Eye (tissue), 1 donor: ENCODE results near the gene DPYD.
A peak's percentile ranks its signal among the peaks of the same experiment; 100 is the strongest.

Experiments
- DNase-seq: peaks from one replicate; pipeline ENCODE4 v3.0.0-alpha.2; 2015

Gene DPYD

DNA sequence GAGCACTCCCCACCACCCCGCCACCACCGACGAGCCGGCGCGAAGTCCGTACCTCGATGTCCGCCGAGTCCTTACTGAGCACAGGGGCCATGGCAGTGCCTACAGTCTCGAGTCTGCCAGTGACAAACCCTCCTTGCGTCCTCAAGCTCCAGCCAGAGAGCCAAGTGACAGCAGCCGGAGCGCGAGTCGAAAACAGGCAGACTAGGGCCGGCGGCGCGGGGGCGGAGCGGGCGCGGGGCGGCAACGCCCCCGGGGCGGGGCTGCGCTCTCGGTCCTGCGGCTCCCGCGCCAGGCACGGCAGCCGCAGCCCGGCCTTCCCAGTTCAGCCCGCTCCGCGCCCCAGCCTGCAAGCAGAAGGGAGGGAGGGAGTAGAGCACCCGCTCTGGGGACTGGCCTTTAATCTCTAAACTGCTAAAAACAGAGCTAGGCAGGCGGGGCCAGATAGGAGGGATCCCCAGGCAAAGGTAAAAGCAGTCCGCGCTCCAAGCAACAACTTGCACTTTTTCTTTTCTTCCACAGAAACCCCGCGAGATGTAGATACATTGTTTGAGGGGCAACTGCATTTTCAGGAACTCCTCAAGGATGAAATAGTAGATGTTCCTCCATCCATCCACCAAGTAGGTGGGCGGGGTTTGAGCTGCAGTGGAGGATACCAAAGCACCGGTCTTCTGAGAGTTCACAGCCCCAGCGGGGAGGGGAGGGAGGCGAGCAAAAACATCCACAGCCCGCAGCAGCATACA is at the start of gene DPYD:
DPYD (minus strand) TSS at position 203 of the 740 bp plus-strand sequence; CDS start at position 91, 112 bp downstream.
- peak; percentile 94 for DNase-seq

DNA sequence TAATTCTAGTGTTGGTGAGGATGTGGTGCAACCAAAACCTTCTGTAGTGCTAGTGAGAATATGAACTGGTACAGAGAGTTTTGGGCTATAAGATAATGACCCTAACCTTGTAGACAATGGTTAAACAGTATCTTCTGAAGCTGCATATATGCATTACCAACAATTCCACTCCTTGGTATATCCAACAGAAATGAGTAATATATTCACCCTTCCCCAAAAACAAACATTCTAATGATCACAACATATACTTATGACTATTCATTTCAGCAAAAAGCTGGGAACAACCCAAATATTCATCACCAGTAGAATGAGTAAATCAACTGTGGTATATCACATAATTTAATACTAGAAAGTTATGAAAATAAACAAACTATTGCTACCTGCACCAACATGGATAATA is 39.6 kb upstream of the DPYD start:
- DNase-seq: no peak

DNA sequence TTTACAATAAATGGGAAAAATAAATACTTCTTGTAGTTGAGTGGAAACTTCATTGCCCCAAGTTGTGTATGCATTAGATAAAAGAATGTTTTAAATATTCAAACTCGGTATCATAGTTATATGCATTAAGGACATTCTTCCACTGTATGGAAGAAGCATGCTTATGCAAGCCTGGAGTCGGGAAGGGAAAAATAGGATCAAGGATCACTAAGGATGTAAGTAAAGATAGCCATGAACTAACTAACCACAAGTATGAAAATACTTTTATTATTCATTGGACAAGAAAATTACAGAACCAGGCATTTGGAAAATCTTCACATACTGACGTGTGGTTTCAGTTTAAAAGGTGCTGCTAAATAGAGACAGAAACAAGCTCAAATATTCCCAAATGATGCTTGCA is 26.9 kb upstream of the DPYD start:
- no peak for DNase-seq

DNA sequence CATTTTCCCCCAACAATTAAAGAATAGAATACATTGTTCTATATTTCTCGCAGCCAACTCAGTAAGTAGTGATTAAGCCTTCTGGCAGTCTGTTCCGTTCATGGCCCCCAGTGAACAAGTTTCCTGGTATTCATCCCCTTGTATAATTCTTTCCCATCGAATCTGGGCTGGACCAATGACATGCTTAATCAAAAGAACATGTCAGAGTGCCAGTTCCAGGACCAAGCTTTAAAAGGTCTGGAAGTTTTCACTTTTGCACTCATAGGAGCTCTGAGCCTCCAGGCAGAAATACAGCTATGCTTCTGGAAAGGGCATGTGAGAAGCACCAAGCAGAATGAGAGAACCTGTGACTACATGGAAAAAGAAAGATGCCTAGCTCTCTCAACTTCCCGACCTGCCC is 22.5 kb upstream of the DPYD start:
- no peak for DNase-seq

DNA sequence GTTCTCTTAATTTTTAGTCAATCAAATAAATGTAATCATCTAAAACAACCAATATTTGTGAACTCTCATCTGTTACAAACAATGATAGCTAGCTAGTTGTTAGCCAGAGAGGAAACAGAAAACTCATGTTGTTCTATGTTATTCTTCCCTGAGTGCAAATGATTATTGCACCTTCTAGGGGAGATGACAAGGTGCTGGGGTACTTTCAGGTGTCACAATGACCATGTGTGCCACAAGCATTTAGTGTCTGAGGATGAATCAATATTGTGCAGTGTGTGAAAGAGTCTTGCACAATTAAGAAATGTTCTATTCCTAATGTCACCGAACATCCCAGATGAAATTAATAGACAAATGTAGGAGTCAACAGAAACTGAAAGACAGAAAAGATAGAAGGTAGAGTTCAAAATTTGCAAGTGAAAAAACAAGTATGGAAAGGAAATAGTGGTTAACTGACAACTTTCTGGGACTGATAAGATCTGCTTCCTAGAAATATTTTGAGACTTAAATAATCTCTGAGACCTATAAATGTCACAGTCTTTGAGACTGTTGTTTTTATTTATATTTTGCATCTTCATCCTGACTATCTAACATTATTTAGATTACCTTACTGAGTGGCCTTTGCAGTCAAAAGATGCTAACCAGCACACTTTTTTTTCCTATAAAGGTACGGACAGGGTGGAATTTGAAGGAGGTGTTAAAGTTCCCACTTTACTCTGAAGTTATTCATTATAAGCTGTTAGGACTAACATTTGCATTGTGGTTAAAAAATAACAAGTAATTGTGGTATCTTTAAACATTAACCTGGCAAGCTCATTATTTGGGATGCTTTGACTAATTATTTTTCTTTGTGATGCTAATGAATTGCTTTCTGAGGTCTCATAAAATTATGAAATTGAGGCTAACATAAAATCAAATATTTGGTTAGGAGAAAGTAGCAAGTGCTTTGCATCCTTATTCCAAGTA is 21.6 kb upstream of the DPYD start:
- DNase-seq: no peak

DNA sequence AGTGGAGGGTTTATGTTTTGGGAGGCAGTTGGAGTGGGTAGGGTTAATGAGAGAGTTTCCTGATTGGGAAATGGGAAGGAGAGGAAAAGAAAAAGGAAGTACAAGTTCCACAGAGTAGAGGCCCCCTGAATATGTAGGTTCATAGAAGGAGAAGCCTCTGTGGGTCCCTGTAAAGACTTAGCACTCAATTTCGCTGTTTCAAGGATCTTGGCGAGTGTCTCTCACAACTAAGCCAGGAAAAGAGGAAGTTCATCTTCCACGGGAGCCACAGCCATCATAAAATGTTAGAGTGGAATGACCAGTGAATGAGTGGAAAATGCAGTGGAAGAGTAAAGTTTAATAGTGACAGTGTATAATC is 17.4 kb upstream of the DPYD start:
- DNase-seq: no peak

DNA sequence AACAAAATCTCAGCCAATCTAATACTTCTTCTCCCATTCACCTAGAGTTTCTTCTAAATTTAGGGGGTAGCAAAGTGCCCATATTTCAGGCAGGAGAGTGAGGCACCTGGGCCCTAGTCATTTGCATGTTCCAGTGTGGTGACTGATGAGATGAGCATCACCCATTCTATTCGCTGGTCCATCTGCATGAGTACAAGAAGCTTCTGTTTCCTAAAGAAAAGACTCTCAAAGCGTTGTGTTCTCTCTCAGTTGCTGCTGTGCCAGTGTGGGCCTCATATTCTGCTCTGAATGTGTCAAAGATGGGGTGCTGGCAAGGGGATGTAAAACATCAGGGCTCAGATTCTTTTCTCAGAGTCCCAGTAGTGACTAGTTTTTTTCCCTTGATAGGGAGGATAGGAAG is 16.1 kb upstream of the DPYD start:
- no peak for DNase-seq

DNA sequence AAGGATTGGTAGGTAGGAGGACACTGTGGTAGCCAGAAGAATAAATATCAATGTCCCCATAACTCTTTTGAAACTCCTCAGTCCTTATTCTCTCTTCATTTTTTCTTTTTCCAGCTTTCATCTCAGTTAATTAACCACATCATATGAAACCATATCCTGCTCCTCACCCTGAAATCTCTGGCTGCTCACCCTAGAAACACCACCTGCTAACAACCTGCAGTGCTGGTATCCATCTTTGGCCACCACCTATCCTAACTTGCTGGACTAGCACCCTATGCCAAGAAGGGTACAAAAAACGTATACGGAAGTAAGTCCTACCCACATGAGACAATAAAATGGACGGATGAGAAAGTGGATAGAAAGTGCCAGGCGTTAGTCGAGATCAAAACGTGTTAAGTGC is 13.7 kb upstream of the DPYD start:
- DNase-seq: no peak

DNA sequence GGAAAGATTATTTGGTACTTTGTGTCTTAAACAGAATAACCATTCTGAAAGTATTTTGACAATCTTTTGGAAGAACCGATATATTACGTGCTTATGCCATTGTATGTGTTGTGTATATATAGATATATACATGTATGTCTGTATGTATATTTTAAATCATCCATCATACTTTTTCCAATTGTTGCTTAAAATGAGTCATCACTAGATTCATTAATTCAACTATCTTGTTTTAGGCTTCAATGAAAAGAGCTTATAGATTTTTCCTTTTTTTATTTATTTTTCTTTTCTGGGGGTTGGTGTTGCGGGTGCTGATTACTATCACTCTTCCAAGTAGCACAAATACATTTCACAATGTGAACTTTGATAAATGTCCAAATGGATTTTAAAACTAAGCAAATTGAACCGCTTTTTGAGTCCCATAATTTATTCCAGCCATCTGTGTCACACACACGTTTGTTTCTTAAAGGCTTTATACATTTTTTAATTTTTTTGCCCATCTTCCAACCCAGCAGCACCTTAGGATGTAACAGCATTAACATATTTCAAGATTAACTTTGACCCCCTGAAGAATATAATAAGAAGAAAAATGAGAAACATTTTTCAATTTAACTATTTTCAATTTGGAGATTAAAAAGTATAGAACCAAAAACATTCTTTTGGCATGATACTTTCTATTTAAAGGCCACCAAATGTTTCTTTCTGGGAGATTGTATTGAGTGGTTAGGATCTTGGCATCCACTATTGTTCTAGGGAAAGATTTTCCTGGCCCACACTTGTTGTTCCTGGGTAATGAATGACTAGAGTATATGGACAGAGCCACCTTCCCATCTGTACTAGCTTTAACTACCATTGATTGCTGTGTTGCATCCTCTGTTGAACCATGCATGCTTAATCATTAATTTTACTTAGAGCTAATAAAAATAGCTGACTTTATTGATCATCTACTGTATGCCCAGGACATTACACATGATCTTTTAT is 9.3 kb upstream of the DPYD start:
- DNase-seq: no peak

DNA sequence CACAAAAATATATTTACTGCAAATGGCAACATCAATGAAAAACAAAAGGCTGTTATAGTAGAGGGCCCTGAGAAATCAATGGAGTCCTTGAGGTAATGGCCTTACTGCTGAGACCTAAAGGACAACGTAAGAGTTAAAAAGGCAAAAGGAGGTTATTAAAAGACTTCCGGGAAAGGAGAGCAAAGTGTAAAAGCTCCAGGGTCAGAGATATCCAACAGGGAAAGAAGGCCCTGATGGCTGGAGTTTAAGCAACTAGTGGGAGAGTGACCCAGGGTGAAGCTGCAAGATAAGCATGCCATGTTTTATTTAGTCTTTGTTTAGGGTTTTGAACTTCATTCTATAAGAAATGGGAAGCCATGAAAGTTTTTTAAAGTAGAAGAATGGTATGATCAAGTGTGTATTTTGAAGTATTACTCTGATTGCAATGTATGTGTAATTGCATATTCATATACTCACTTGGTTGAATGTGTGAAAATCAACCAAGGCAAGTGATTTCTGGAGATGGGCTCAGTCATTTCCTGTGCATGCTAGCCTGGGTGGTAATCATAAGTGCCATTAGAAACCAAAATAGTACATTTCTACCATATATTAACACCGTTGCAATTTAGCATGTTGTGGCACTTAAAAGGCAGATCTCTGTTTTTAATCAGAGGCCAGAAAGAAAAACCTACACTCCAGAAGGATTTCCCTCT is 5.3 kb upstream of the DPYD start:
- no peak for DNase-seq

DNA sequence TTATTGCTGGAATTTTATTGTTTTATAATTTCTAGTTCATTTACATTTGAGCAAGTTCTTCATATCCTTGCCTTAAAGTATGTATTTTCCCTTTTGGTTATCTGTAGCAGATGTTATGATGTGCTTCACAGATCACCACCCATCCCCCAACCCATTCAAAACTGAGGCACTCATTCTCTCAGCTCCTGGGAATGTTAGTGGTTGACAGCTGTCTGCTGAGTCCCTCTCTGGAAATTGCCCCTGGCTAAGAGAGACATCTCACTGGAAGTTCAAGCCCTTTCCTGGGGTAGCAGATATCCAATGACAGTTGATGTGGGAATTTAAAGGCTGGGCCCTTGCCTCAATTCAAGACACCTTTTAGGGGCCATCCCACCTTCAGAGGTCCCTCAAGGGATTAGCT is 4.3 kb upstream of the DPYD start:
- DNase-seq: no peak

DNA sequence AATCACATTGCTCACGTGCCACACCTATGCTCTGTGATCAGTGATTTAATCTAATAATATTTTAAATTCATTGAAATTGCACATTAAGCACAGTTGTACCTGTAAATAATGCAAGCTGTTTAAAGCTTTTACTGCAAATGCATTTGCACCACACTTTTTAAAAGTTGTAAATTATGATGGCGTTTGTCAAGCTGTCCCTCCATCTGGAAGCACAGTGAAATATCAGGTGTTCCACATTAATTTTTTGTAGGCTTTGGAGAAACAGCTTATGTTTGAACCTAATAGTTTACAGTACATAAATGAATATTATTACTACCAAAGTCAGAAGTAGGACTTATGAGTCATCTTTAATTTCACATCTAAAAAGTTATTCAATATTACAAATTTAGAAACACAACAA is 3.0 kb upstream of the DPYD start:
- no peak for DNase-seq

DNA sequence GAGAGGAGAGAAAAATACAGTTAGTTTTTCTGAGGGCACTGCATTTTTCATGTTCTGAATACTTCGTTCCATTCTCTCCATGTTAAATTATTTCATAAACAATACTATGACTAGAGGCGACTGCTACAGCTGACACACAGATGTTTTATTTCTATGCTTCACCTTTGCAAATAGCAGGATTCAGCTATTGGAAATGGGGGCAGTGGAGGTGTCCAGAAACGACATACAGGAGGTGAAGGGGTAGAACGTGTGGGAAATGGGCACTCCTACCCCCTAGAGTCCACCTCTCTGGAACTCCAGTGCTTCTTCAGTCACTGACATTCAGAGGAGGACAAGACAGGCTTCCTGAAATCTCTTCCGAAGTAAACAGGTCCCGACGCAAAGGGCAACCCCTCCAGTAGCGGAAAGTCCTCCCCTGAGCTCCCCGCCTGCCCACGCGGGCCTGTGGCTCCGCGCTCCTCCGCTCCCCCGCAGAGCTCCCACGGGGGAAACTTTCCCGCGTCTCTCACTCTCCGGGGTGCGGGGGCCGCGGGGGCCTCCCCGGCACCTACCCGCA is 480 bp downstream of the DPYD start:
- peak; percentile 72 for DNase-seq

DNA sequence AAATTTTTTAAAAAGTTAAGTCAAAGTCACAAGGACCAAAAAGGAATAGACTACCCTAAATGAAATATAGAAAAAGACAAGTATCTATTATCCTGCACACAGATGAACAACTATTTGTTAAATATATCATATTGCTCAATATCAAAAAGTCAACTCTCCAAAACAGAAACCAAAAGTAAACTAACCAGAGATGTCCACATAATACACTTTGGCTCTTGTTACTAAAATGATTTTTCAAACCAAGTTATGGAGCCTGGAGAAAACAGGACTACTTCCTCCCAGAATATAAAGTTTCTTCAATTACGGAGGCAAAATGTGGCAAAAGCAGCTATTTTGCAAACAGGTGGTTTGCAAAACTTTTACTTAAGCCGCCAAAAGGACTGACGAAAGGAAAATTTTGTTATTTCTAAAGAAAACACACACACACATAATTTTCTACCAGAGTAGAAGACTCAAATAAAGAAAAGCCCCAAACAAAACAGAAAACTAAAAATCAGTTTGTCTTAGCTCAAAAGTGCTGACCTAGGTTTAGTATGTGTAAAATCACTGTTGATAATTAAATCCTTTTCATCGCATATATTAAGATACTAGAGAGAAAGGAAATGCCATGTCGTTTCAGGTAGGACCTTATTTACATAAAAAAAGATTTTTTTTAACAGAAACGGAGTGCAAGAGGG is 1.1 kb downstream of the DPYD start:
- DNase-seq: no peak

DNA sequence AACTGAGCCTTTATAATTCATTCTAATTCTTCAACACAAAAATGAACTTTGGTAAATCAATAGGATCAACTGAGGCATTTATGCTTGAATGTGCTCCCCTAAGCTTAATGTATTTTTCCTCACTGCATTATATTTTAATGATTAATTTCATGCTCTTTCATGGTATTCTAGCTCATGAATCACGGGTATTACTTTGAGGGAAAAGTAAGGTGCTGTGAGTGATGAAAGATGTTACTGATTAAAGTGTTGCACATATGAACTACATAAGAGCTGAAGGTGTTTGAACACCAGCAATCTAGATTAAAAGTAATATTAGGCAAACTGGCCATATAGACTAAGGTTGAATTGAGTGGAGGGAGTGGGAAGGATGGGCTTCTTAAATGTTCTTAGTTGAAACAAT is 1.9 kb downstream of the DPYD start:
- DNase-seq: no peak

DNA sequence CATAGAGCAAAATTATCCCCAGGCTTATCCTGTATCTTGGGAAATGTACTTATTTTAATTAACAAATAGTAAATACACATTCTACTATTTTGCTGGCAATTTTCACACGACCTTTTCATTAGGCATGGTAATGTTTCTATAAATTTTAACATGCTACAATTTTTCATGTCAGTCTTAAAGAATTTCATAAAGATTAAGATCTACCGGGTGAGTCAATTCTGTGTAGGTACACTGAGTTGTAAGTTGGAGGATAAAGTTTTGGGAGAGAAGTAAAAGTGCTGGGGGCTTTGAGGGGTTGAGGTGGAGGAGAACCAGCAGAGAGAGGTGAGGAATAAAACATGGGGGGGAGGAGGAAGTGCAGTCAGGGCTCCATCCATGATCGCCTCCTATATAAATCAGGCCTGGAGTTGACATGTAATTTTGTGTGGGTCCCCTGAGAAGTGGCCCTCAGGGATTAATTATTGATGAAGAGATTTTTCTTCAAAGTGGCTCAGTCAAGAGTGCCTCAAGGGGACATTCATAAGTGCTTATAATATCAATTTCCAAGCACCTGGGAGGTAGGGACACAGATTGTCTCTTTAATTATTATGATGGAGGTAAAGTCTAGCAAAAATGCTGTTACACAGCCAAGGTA is 7.2 kb downstream of the DPYD start:
- peak; percentile 51 for DNase-seq

DNA sequence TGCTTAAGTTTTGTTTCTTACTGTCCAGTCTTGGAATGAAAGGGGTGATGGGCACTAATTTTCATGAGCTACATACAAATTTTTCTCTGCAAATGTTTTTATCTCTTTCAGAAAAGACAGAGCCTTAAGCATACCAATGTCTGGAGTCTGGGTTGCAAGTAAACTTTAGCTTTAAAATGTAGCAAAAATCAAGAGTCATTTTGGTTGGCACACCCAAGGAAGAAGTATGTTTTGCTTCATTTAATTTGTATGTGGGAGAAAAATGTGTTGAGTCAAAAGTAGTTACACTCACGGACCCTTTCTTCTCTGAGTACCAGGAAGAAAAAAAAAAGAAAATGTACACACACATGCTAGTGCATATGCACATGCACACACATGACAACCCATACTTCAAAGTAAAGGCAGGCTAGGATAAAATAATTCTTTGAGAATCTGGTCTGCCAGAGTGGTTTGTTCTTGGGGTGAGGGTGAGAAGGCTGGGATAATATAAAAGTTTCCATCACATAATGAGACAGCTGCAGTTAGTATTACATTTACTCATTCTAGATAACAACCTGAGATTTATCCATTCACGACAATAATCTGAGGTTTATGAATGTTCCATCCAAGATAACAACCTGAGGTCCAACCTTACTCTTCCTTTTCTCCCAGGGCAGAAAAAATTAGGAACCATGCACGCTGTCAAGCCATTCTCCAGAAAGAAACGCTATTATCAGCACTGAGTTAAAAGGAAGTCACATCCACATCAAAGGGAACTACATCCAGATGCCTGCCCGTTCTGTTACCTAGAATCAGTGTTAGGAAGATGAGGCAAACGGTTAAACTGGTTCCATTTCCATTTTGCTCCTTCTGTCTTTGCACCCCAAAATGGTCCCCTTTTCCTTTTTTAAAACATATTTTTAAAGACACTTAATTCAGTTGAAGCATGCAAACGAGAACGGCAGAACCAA is 9.3 kb downstream of the DPYD start:
- DNase-seq: no peak

DNA sequence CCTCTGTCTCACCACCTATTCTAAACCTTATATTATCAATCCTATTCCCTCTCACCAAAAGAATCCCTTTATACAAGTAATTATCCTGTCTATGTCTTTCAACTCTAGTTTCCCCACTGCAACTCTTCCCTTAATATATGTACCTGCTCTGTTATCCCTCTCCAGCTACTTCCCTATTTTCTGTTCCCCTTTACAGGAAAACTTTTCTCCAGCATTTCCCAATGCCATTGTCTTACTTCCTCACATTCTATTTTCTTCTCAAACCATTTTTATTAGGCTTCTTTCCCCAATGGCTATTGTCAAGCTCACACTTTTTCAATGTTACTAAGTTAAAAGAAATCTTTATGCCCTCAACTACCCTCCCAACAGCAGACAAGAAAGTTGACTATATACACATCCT is 11.6 kb downstream of the DPYD start:
- DNase-seq: no peak

DNA sequence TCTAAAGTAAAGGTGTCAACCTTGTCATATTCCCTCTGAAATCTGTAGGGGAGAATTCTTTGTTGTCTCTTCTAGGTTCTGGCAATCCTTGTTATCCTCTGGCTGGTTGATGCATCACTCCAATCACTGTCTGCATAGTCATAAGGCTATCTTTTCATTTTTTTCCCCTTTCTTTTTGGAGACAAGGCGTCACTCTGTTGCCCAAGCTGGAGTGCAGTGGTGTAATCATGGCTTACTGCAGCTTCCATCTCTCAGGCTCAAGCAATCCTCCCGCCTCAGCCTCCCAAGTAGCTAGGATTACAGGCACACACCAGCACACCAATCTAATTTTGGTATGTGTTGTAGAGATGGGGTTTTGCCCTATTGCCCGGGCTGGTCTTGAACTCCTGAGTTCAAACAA is 12.9 kb downstream of the DPYD start:
- DNase-seq: no peak
